WTC11 (cell line): Measurements from ENCODE around the gene UBAP2.
"Not testable (repeated sequence)": the region's sequence is repeated elsewhere in the genome, so short reads cannot be mapped to it uniquely, and the experiment has no call there.

Source experiments
- CREB1 ChIP-seq: sonication (generic); formaldehyde crosslinking; IDR thresholded peaks from 2 replicates; pipeline ENCODE4 v1.8.0; 2023; ENCODE audit warnings: mild to moderate bottlenecking, missing genetic modification reagents
- ELF4 ChIP-seq: sonication (generic); formaldehyde crosslinking; IDR thresholded peaks from 2 replicates; pipeline ENCODE4 v1.8.1; 2022; ENCODE audit warnings: low read depth, mild to moderate bottlenecking, moderate library complexity, missing genetic modification reagents
- ESRRA ChIP-seq: sonication (generic); formaldehyde crosslinking; IDR thresholded peaks from 2 replicates; pipeline ENCODE4 v1.8.1; 2022; ENCODE audit warnings: mild to moderate bottlenecking, missing genetic modification reagents, borderline replicate concordance
- FOXK1 ChIP-seq: sonication (generic); formaldehyde crosslinking; IDR thresholded peaks from 2 replicates; pipeline ENCODE4 v1.8.0; 2022; ENCODE audit warnings: mild to moderate bottlenecking, moderate library complexity, missing genetic modification reagents
- IRF2 ChIP-seq: sonication (generic); formaldehyde crosslinking; IDR thresholded peaks from 2 replicates; pipeline ENCODE4 v1.8.0; 2022; ENCODE audit warnings: low read depth, missing genetic modification reagents, borderline replicate concordance
- JUN ChIP-seq: sonication (generic); formaldehyde crosslinking; IDR thresholded peaks from 2 replicates; pipeline ENCODE4 v1.8.0; 2023; ENCODE audit warnings: mild to moderate bottlenecking, missing genetic modification reagents
- NR2C2 ChIP-seq: sonication (generic); formaldehyde crosslinking; IDR thresholded peaks from 2 replicates; pipeline ENCODE4 v1.8.0; 2022; ENCODE audit warnings: mild to moderate bottlenecking, missing genetic modification reagents
- TF ChIP-seq, protein P1 (sequence below): fragments of 200-600 bp; IDR thresholded peaks from 2 replicates; pipeline ENCODE4 v1.8.0; 2022; ENCODE audit warnings: antibody characterized with exemption
- TF ChIP-seq, protein P2 (sequence below): sonication (generic); formaldehyde crosslinking; IDR thresholded peaks from 2 replicates; pipeline ENCODE4 v1.8.1; 2022; ENCODE audit warnings: mild to moderate bottlenecking, moderate library complexity, missing genetic modification reagents
- TF ChIP-seq, protein P3 (sequence below): sonication (generic); formaldehyde crosslinking; IDR thresholded peaks from 2 replicates; pipeline ENCODE4 v1.8.1; 2023; ENCODE audit warnings: mild to moderate bottlenecking, missing genetic modification reagents, borderline replicate concordance
- TF ChIP-seq, protein P4 (sequence below): sonication (generic); formaldehyde crosslinking; IDR thresholded peaks from 2 replicates; pipeline ENCODE4 v1.8.1; 2022; ENCODE audit warnings: low read depth, mild to moderate bottlenecking, moderate library complexity, missing genetic modification reagents, borderline replicate concordance
- TF ChIP-seq, protein P5 (sequence below): sonication (generic); formaldehyde crosslinking; IDR thresholded peaks from 2 replicates; pipeline ENCODE4 v1.8.1; 2022; ENCODE audit warnings: mild to moderate bottlenecking, missing genetic modification reagents, moderate library complexity, borderline replicate concordance

DNA sequence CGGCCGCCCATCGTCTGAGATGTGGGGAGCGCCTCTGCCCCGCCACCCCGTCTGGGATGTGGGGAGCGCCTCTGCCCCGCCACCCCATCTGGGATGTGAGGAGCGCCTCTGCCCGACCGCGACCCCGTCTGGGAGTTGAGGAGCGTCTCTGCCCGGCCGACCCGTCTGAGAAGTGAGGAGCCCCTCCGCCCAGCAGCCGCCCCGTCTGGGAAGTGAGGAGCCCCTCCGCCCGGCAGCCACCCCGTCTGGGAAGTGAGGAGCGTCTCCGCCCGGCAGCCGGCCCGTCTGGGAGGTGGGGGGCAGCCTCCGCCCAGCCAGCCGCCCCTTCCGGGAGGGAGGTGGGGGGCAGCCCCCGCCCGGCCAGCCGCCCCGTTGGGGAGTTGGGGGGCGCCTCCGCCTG lies 9.8 kb downstream of the UBAP2 start:
- TF ChIP-seq, protein P1, sequence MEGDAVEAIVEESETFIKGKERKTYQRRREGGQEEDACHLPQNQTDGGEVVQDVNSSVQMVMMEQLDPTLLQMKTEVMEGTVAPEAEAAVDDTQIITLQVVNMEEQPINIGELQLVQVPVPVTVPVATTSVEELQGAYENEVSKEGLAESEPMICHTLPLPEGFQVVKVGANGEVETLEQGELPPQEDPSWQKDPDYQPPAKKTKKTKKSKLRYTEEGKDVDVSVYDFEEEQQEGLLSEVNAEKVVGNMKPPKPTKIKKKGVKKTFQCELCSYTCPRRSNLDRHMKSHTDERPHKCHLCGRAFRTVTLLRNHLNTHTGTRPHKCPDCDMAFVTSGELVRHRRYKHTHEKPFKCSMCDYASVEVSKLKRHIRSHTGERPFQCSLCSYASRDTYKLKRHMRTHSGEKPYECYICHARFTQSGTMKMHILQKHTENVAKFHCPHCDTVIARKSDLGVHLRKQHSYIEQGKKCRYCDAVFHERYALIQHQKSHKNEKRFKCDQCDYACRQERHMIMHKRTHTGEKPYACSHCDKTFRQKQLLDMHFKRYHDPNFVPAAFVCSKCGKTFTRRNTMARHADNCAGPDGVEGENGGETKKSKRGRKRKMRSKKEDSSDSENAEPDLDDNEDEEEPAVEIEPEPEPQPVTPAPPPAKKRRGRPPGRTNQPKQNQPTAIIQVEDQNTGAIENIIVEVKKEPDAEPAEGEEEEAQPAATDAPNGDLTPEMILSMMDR = not testable (repeated sequence)
- not testable (repeated sequence) for TF ChIP-seq ESRRA, FOXK1, ELF4, NR2C2, IRF2, CREB1, JUN (CRISPR knock-in tag)
- TF ChIP-seq, protein P2, sequence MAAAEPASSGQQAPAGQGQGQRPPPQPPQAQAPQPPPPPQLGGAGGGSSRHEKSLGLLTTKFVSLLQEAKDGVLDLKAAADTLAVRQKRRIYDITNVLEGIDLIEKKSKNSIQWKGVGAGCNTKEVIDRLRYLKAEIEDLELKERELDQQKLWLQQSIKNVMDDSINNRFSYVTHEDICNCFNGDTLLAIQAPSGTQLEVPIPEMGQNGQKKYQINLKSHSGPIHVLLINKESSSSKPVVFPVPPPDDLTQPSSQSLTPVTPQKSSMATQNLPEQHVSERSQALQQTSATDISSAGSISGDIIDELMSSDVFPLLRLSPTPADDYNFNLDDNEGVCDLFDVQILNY (CRISPR knock-in tag) = not testable (repeated sequence)
- TF ChIP-seq, protein P3, sequence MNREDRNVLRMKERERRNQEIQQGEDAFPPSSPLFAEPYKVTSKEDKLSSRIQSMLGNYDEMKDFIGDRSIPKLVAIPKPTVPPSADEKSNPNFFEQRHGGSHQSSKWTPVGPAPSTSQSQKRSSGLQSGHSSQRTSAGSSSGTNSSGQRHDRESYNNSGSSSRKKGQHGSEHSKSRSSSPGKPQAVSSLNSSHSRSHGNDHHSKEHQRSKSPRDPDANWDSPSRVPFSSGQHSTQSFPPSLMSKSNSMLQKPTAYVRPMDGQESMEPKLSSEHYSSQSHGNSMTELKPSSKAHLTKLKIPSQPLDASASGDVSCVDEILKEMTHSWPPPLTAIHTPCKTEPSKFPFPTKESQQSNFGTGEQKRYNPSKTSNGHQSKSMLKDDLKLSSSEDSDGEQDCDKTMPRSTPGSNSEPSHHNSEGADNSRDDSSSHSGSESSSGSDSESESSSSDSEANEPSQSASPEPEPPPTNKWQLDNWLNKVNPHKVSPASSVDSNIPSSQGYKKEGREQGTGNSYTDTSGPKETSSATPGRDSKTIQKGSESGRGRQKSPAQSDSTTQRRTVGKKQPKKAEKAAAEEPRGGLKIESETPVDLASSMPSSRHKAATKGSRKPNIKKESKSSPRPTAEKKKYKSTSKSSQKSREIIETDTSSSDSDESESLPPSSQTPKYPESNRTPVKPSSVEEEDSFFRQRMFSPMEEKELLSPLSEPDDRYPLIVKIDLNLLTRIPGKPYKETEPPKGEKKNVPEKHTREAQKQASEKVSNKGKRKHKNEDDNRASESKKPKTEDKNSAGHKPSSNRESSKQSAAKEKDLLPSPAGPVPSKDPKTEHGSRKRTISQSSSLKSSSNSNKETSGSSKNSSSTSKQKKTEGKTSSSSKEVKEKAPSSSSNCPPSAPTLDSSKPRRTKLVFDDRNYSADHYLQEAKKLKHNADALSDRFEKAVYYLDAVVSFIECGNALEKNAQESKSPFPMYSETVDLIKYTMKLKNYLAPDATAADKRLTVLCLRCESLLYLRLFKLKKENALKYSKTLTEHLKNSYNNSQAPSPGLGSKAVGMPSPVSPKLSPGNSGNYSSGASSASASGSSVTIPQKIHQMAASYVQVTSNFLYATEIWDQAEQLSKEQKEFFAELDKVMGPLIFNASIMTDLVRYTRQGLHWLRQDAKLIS (CRISPR knock-in tag) = not testable (repeated sequence)
- TF ChIP-seq, protein P4, sequence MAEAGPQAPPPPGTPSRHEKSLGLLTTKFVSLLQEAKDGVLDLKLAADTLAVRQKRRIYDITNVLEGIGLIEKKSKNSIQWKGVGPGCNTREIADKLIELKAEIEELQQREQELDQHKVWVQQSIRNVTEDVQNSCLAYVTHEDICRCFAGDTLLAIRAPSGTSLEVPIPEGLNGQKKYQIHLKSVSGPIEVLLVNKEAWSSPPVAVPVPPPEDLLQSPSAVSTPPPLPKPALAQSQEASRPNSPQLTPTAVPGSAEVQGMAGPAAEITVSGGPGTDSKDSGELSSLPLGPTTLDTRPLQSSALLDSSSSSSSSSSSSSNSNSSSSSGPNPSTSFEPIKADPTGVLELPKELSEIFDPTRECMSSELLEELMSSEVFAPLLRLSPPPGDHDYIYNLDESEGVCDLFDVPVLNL (CRISPR knock-in tag) = not testable (repeated sequence)
- TF ChIP-seq, protein P5, sequence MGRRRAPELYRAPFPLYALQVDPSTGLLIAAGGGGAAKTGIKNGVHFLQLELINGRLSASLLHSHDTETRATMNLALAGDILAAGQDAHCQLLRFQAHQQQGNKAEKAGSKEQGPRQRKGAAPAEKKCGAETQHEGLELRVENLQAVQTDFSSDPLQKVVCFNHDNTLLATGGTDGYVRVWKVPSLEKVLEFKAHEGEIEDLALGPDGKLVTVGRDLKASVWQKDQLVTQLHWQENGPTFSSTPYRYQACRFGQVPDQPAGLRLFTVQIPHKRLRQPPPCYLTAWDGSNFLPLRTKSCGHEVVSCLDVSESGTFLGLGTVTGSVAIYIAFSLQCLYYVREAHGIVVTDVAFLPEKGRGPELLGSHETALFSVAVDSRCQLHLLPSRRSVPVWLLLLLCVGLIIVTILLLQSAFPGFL (CRISPR knock-in tag) = not testable (repeated sequence)
